CD4-positive, CD25-positive, alpha-beta regulatory T cell (primary cell): ENCODE results near the gene KRTAP4-4. TPM values are rescaled to one million over a fixed set of nuclear protein-coding genes. Genes with fewer than 3 reads are reported as not detected.
"Not testable (repeated sequence)": the region's sequence is repeated elsewhere in the genome, so short reads cannot be mapped to it uniquely, and the experiment has no call there.

Source experiments
- ATAC-seq, 2 donors: fragments of 150-1000 bp; cut with Tn5 transposase; one replicate each; pipeline ENCODE4 v1.10.0; 2021; ENCODE audit warnings: low read depth in 2 of 2, moderate number of reproducible peaks in 2 of 2, moderate library complexity in 1 of 2
- DNase-seq, 3 donors: peaks; one replicate each; pipeline versions ENCODE4 v3.0.0 to v3.0.0-alpha.2; 2012 to 2022; ENCODE audit warnings: mixed read lengths in 1 of 3
- H3K27ac ChIP-seq: one replicate; pipeline ENCODE4 v1.7.0; 2013; ENCODE audit warnings: mild to moderate bottlenecking, low read length; ENCODE audit not compliant: insufficient read depth, poor library complexity, severe bottlenecking
- H3K27me3 ChIP-seq: one replicate; pipeline ENCODE4 v1.7.0; 2013; ENCODE audit warnings: low read length; ENCODE audit not compliant: control insufficient read depth, insufficient read depth
- H3K36me3 ChIP-seq: one replicate; pipeline ENCODE4 v1.7.0; 2013; ENCODE audit warnings: mild to moderate bottlenecking, low read length, moderate library complexity; ENCODE audit not compliant: control insufficient read depth, insufficient read depth
- H3K4me1 ChIP-seq: 2 replicates; pipeline ENCODE4 v1.7.0; 2013; ENCODE audit warnings: mild to moderate bottlenecking, low read length; ENCODE audit not compliant: insufficient read depth, control insufficient read depth, poor library complexity, severe bottlenecking
- H3K4me3 ChIP-seq: one replicate; pipeline ENCODE4 v1.7.0; 2013; ENCODE audit warnings: low read depth, mild to moderate bottlenecking, low read length, moderate library complexity
- H3K9me3 ChIP-seq, 2 experiments: 1 replicate in 1 of 2; 2 replicates in 1 of 2; pipeline ENCODE4 v1.7.0; 2013; ENCODE audit warnings: low read length in 2 of 2, mild to moderate bottlenecking in 1 of 2, moderate library complexity in 1 of 2; ENCODE audit not compliant: control insufficient read depth in 2 of 2
- H3K27ac Mint-ChIP-seq, 3 donors: one replicate each; pipeline ENCODE4 v1.8.0; 2020 to 2022; ENCODE audit warnings: mild to moderate bottlenecking in 3 of 3, mixed read lengths in 3 of 3, moderate library complexity in 2 of 3
- H3K27me3 Mint-ChIP-seq: one replicate; pipeline ENCODE4 v1.8.0; 2022; ENCODE audit warnings: mild to moderate bottlenecking, mixed read lengths
- H3K36me3 Mint-ChIP-seq: one replicate; pipeline ENCODE4 v1.8.0; 2020; ENCODE audit warnings: mixed read lengths
- H3K4me1 Mint-ChIP-seq, 4 donors: one replicate each; pipeline ENCODE4 v1.8.0; 2020 to 2022; ENCODE audit warnings: mixed read lengths in 4 of 4, mild to moderate bottlenecking in 1 of 4
- H3K4me3 Mint-ChIP-seq, 4 donors: one replicate each; pipeline ENCODE4 v1.8.0; 2020 to 2022; ENCODE audit warnings: mild to moderate bottlenecking in 4 of 4, mixed read lengths in 4 of 4, moderate library complexity in 3 of 4
- H3K9me3 Mint-ChIP-seq, 7 donors: one replicate each; pipeline ENCODE4 v1.8.0; 2020 to 2022; ENCODE audit warnings: mixed read lengths in 7 of 7, mild to moderate bottlenecking in 3 of 7, moderate library complexity in 2 of 7
- polyA plus RNA-seq, 4 donors: library from polyadenylated mRNA; unstranded; fragments of 300-500 nt; fragmentation: Illumina TruSeq; gene quantifications; one replicate each; pipeline ENCODE4 v1.2.3, GENCODE V29; 2021
- total RNA-seq: library from RNA; stranded (reverse); gene quantifications from one replicate; pipeline ENCODE4 v1.2.3, GENCODE V29; 2022

The KRTAP4-4 gene
- total and polyA plus RNA-seq, 5 donors from 2014 or later = not detected

DNA sequence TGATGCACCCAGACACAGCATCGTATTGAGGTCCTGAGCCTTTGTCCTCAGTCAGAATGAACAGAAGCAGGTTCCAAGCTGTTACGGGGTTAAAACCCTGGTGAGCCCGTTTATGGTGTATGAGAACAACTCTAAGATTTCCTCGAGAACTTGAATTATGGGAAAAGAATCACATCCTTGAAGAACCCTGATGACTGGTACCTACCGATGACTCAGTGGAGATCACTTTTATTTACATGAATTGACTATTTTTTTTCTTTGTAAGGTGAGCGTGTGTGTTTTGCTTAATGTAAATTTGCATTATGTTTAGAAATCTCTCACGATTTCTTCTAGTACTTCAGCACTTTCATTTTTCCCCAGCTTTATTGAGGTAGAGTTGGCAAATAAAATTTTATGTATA, 3.3 kb upstream of the KRTAP4-4 start:
- H3K4me1 ChIP-seq = no peaks in the 10 kb centered on the region
- ATAC-seq (no peak), DNase-seq (no peak)
- H3K27ac ChIP-seq = no peak overlapping the region
- no peak overlapping the region for H3K4me3 ChIP-seq
- Mint-ChIP-seq H3K27ac (no peak overlapping the region), H3K36me3 (no peaks in the 10 kb centered on the region), H3K27me3 (peaks cover 11% of the 10 kb centered on the region), H3K9me3 (peaks cover 0 to 1% (median 0%) of the 10 kb centered on the region in 7 donors), H3K4me3 (no peak overlapping the region), H3K4me1 (no peaks in the 10 kb centered on the region)
- peaks cover 8% of the 10 kb centered on the region for H3K27me3 ChIP-seq
- no peaks in the 10 kb centered on the region for H3K36me3 ChIP-seq
- no peaks in the 10 kb centered on the region for H3K9me3 ChIP-seq

DNA sequence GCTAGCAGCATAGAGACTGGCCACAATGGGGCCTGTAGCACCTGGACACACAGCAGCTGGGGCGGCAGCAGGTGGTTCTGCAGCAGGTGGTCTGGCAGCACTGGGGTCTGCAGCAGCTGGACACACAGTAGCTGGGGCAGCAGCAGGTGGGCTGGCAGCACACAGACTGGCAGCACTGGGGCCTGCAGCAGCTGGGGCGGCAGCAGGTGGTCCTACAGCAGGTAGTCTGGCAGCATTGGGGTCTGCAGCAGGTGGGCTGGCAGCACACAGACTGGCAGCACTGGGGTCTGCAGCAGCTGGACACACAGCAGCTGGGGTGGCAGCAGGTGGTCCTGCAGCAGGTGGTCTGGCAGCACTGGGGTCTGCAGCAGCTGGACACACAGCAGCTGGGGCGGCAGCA, 358 bp downstream of the KRTAP4-4 start:
- DNase-seq, H3K27ac ChIP-seq, H3K4me3 Mint-ChIP-seq, H3K4me1 ChIP-seq, ATAC-seq, H3K9me3 Mint-ChIP-seq, H3K27ac Mint-ChIP-seq, H3K4me1 Mint-ChIP-seq, H3K4me3 ChIP-seq, H3K36me3 Mint-ChIP-seq, H3K36me3 ChIP-seq, H3K9me3 ChIP-seq: not testable (repeated sequence)
- H3K27me3 ChIP-seq = peaks cover 23% of the 10 kb centered on the region
- H3K27me3 Mint-ChIP-seq = peaks cover 22% of the 10 kb centered on the region

DNA sequence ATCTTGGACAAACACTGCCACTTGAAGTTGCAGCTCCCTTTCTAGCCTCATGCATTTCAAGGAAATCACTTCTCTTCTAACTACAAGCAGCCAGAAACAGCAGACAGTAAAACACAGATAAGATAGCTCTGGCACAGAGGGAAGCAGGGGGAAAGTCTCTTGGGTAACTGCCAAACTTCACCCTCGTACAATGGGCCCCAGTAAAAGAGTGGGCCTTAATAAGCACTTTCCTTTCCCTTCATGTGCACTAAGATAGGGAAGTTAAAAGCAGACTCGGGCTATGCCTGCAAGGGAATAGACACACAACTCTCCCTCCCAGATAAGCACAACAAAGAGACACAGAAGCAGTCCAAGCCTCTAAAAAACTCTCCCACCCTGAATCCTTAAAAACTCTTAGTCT, 6.7 kb downstream of the KRTAP4-4 start:
- H3K27ac Mint-ChIP-seq = no peak overlapping the region
- no peak overlapping the region for H3K27ac ChIP-seq
- H3K27me3 Mint-ChIP-seq = peaks cover 20% of the 10 kb centered on the region
- H3K9me3 ChIP-seq = no peaks in the 10 kb centered on the region
- DNase-seq = no peak
- H3K4me1 Mint-ChIP-seq = no peaks in the 10 kb centered on the region
- H3K36me3 ChIP-seq = no peaks in the 10 kb centered on the region
- no peak for ATAC-seq
- no peaks in the 10 kb centered on the region for H3K36me3 Mint-ChIP-seq
- no peak overlapping the region for H3K4me3 Mint-ChIP-seq
- H3K9me3 Mint-ChIP-seq = no peaks in the 10 kb centered on the region
- peaks cover 22% of the 10 kb centered on the region for H3K27me3 ChIP-seq
- H3K4me1 ChIP-seq = no peaks in the 10 kb centered on the region
- no peak overlapping the region for H3K4me3 ChIP-seq

DNA sequence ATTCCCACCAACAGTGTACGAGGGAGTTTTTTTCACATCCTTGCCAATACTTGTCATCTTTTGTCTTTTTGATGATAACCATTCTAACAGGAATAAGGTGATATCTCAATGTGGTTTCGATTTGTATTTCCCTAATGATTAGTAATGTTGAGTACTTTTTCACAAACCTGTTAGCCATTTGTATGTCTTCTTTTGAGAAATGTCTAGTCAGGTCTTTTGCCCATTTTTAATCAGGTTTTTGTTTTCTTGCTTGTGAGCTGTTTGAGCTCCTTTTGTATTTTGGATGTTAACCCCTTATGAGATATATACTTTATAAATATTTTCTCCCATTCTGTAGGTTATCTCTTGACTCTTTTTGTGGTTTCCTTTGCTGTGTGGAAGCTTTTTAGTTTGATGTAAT, 9.0 kb downstream of the KRTAP4-4 start:
- H3K36me3 Mint-ChIP-seq = no peaks in the 10 kb centered on the region

DNA sequence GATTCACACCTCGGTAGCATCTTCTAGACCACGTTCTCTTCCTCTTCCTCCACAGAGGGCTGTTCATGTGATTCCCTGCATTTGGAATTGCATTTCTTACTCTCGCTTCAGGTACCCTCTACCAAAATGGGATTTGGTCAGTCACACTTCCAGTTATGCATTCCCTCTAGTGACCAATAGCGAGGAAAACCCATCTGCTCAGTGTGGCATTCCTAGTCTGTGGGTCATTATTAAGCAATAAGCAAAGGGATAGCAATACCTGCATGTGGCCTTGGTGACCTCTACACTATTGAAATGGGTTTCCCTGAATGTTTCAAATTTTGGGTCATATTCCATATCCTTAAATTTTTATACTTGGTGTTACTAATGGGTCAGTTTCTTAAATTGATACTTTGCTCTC, 10.5 kb downstream of the KRTAP4-4 start:
- Mint-ChIP-seq H3K36me3 (no peaks in the 10 kb centered on the region), H3K4me1 (peaks cover 0 to 2% (median 0%) of the 10 kb centered on the region in 4 donors), H3K4me3 (no peak overlapping the region), H3K27me3 (peaks cover 18% of the 10 kb centered on the region), H3K9me3 (peaks cover 0 to 3% (median 0%) of the 10 kb centered on the region in 7 donors), H3K27ac (no peak overlapping the region)
- Histone ChIP-seq H3K27ac (no peak overlapping the region), H3K9me3 (no peaks in the 10 kb centered on the region), H3K36me3 (no peaks in the 10 kb centered on the region), H3K27me3 (peaks cover 8% of the 10 kb centered on the region), H3K4me3 (no peak overlapping the region), H3K4me1 (no peaks in the 10 kb centered on the region)
- DNase-seq (no peak), ATAC-seq (no peak)

More for the DNA sequence above, 9.0 kb downstream of the KRTAP4-4 start:
- Histone ChIP-seq H3K27me3 (peaks cover 12% of the 10 kb centered on the region), H3K27ac (no peak overlapping the region), H3K36me3 (no peaks in the 10 kb centered on the region), H3K9me3 (no peaks in the 10 kb centered on the region), H3K4me3 (no peak overlapping the region), H3K4me1 (no peaks in the 10 kb centered on the region)
- no peak for DNase-seq
- no peak for ATAC-seq
- Mint-ChIP-seq H3K9me3 (no peaks in the 10 kb centered on the region), H3K27me3 (peaks cover 24% of the 10 kb centered on the region), H3K27ac (no peak overlapping the region), H3K4me1 (peaks cover 0 to 2% (median 0%) of the 10 kb centered on the region in 4 donors), H3K4me3 (no peak overlapping the region)

DNA sequence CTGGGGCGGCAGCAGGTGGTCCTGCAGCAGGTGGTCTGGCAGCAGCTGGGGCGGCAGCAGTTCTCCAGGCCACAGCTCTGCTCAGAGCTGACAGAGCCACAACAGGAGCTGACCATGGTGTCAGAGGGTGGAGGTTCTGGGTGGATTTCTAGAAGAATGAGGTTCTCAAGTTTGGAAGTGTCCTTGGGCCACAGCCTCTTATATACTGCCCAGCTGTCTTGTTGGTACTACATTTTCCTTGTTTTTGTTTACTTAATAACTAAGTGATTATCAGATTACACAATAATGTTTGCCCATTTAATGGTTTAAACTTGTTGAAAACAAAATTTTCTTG, 10.9 kb downstream of the KRTAP4-4 start, which contains the start of gene KRTAP4-5:
Gene KRTAP4-5, minus strand, starts transcription at position 174 of the 334 bp plus-strand sequence. Its CDS starts 58 bp downstream, at position 116.
- Mint-ChIP-seq H3K4me3 (no peak within 1 kb of the TSS), H3K36me3 (no peaks in the 10 kb centered on the region), H3K9me3 (peaks cover 0 to 4% (median 0%) of the 10 kb centered on the region in 7 donors), H3K27ac (peak within 1 kb of the TSS in 1 of 3 donors; percentile 27), H3K27me3 (peaks cover 20% of the 10 kb centered on the region), H3K4me1 (peaks cover 0 to 2% (median 0%) of the 10 kb centered on the region in 4 donors)
- no peaks in the 10 kb centered on the region for H3K4me1 ChIP-seq
- no peak for ATAC-seq
- H3K27ac ChIP-seq = no peak within 1 kb of the TSS
- H3K4me3 ChIP-seq = no peak within 1 kb of the TSS
- no peaks in the 10 kb centered on the region for H3K9me3 ChIP-seq
- H3K27me3 ChIP-seq = peaks cover 6% of the 10 kb centered on the region
- H3K36me3 ChIP-seq = no peaks in the 10 kb centered on the region
- DNase-seq = no peak

DNA sequence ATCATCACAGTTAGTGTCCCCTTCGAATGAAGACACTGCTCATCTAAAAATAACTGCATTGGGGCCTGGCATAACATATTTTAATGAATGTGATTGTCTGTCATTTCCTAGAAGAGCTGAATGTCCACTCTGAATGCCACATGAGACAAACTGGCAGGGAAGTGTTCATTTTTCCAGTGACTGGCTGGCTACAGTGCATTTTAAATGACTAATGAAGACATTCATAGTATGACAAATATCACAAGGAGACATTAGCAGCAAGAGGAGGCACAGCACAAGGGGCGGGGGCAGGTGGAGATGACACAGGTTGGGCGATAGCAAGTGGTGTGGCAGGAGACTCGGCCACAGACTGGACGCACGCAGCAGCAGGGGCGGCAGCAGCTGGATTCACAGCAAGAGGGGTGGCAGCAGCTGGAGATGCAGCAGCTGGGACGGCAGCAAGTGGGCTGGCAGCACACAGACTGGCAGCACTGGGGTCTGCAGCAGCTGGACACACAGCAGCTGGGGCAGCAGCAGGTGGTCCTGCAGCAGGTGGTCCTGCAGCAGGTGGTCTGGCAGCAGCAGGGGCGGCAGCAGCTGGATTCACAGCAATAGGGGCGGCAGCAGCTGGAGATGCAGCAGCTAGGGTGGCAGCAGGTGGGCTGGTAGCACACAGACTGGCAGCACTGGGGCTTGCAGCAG, 11.4 kb downstream of the KRTAP4-4 start:
- H3K27me3 ChIP-seq, H3K4me3 Mint-ChIP-seq, H3K36me3 ChIP-seq, H3K4me1 Mint-ChIP-seq, H3K9me3 ChIP-seq, H3K27ac ChIP-seq, H3K4me1 ChIP-seq, DNase-seq, ATAC-seq, H3K9me3 Mint-ChIP-seq, H3K36me3 Mint-ChIP-seq, H3K4me3 ChIP-seq: not testable (repeated sequence)
- H3K27ac Mint-ChIP-seq = peak overlapping the region in 1 of 3 donors; percentile 27
- H3K27me3 Mint-ChIP-seq = peaks cover 18% of the 10 kb centered on the region

DNA sequence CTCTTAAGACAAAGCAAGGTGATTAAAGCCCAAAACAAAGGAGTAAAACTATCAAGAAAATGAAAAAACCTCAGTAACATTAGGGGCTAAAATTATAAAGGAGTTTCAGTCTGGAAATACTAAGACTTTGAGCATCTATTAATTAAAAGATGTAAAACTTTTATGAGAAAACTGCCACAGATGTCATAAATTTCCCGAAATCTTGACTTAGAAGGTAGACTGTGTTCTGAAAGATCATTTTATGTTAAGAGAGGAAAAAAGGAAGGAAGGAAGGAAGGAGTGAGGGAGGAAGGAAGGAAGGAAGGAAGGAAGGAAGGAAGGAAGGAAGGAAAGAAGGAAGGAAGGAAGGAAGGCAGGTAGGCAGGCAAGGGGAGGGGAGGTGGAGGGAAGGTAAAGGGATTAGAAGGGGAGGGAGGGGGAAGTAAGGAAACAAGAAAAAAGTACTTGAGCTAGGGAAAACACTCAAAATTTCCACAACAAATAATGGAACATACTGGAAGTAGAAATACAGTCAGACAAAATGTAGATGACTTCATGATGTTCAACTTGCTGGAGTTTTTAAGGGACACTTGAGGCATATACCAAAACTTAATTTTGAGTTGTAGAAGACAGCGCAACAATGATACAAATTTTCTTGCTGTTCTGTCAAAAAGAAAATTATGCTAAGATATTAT, 12.9 kb downstream of the KRTAP4-4 start:
- H3K27me3 ChIP-seq = peaks cover 4% of the 10 kb centered on the region
- no peak overlapping the region for H3K27ac ChIP-seq
- H3K36me3 ChIP-seq = no peaks in the 10 kb centered on the region
- Mint-ChIP-seq H3K27me3 (peaks cover 11% of the 10 kb centered on the region), H3K4me3 (no peak overlapping the region), H3K4me1 (peaks cover 0 to 2% (median 0%) of the 10 kb centered on the region in 4 donors), H3K36me3 (no peaks in the 10 kb centered on the region), H3K27ac (no peak overlapping the region), H3K9me3 (peaks cover 3 to 15% (median 7%) of the 10 kb centered on the region in 7 donors)
- H3K4me1 ChIP-seq = no peaks in the 10 kb centered on the region
- ATAC-seq (no peak), DNase-seq (no peak)
- H3K4me3 ChIP-seq = no peak overlapping the region
- peaks cover 7 to 9% of the 10 kb centered on the region in 2 experiments for H3K9me3 ChIP-seq
